Tibial nerve (tissue), 4 donors: ENCODE results near the gene DDX20.

Experiments
- EP300 ChIP-seq, 2 donors: sonication (generic); formaldehyde crosslinking; IDR thresholded peaks; one replicate each; pipeline ENCODE4 v1.6.1; 2017; ENCODE audit warnings: antibody characterized with exemption in 2 of 2, mild to moderate bottlenecking in 1 of 2
- POLR2A ChIP-seq, 2 donors: fragments of 450-650 bp; IDR thresholded peaks; one replicate each; pipeline ENCODE4 v1.6.1; 2017; ENCODE audit warnings: antibody characterized with exemption in 2 of 2, mild to moderate bottlenecking in 2 of 2, moderate library complexity in 2 of 2
- TF ChIP-seq, protein P1 (sequence below), 5 experiments: fragments of 200-600 bp in 3 of 5; fragments of 450-650 bp in 2 of 5; sonication (generic) in 3 of 5; IDR thresholded peaks; one replicate each; pipeline ENCODE4 v1.5.1; 2016 to 2019; ENCODE audit warnings: antibody characterized with exemption in 5 of 5, mild to moderate bottlenecking in 3 of 5, moderate library complexity in 2 of 5

DNA sequence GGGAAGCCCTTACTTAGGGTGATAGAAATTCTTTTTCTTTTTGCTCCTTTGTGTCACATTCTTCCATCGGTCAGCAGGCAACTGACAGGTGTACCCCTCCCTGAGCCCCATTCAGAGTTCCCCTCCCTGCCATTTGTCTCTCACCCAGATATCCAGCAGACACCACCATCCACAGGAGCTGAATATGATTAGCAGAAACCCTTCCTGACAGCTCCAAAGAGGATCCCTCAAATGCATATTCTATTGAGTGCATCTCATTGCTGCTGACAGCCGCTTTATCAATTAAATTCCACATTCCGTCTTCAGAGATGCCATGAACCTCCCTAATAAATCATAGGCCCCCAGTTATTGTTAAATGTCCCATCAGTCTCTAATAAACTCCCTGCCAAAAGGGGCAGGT is 6.1 kb upstream of the DDX20 start:
- TF ChIP-seq, protein P1, sequence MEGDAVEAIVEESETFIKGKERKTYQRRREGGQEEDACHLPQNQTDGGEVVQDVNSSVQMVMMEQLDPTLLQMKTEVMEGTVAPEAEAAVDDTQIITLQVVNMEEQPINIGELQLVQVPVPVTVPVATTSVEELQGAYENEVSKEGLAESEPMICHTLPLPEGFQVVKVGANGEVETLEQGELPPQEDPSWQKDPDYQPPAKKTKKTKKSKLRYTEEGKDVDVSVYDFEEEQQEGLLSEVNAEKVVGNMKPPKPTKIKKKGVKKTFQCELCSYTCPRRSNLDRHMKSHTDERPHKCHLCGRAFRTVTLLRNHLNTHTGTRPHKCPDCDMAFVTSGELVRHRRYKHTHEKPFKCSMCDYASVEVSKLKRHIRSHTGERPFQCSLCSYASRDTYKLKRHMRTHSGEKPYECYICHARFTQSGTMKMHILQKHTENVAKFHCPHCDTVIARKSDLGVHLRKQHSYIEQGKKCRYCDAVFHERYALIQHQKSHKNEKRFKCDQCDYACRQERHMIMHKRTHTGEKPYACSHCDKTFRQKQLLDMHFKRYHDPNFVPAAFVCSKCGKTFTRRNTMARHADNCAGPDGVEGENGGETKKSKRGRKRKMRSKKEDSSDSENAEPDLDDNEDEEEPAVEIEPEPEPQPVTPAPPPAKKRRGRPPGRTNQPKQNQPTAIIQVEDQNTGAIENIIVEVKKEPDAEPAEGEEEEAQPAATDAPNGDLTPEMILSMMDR (IDR thresholded peaks at IDR 0.05) = no peak
- no peak for TF ChIP-seq POLR2A (IDR thresholded peaks at IDR 0.05)
- TF ChIP-seq EP300 (IDR thresholded peaks at IDR 0.05) = no peak
